NCI-H82 treated with DMSO at 0.1 percent for 48 hours (cell line): ENCODE measurements around the gene DSCAM.

Experiments used
- DNase-seq: peaks from one replicate; lab custom pipeline; 2025; ENCODE audit not compliant: unreplicated experiment; lab: John Stamatoyannopoulos, UW

Gene DSCAM

DNA sequence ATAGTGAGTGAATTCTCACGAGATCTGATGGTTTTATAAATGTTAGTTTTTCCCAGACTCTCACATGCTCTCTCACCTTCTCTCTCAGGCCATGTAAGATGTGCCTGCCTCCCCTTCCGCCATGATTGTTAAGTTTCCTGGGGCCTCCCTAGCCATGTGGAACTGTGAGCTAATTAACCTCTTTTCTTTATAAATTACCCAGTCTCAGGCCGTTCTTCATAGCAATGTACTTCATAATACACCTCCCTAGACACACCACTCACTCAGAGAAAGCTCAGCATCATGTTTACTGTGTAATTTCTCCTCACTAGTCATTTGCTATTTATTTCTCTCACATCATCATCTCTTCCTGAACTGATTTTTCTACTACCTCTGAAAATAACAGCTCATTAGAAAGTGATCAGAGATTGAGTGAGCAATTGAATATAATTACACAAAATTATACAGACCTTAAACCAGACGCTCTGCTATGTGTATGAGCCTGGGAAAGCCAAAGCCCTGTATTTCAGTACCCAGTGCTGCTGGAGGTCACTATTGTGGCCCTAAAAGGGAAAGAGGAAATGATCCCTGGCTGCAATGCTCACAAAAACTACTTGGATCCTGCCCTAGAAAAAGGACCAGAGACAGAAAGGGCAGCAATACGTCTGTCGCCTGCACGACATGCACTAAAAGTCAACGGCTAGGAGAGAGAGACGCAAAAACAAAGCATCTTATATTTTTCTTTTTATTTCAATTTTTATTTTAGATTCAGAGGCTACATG, 284.5 kb downstream of the DSCAM start:
- DNase-seq, result no peak

DNA sequence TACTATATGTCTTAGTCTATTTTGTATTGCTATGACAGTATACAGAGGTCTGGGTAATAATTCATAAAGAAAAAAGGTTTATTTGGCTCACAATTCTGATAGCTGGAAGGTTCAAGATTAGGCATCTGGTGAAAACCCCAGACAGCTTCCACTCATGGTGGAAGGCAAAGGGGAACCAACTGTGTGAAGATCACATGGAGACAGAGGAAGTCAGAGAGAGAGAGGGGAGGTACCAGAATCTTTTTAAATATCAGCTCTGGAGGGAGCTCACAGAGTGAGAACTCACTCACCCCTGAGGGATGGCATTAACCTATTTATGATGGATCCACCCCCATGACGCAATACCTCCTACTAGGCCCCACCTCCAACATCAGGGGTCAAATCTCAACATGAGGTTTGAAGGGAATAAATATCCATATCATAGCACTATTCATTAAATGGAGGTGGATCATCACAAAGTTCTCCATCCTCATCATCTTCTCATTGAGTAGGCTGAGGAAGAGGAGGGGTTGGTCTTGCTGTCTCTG, 290.5 kb downstream of the DSCAM start:
- no peak for DNase-seq

DNA sequence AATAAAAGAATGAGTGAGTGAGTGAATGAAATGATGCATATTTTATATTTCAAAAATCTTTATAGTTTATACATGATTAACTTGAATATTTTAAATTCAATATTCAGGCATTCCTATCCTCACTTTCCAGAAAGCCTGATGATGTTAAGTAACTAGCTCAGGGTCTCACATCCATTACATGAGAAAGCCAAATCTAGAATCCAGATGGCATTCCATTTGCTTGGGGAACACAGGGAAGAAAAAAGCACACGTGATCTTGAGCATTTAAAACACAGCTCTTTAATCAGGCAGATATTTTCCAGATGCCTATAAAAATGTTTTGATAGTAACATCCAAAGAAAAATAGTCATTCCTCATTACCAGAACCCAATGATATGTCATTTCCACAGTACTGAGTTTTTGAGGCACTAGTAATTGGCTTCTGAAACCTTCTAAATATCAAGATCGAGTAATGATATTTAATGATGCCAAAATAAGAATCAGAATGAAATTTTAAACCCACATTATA, 291.9 kb downstream of the DSCAM start:
- DNase-seq, result no peak

DNA sequence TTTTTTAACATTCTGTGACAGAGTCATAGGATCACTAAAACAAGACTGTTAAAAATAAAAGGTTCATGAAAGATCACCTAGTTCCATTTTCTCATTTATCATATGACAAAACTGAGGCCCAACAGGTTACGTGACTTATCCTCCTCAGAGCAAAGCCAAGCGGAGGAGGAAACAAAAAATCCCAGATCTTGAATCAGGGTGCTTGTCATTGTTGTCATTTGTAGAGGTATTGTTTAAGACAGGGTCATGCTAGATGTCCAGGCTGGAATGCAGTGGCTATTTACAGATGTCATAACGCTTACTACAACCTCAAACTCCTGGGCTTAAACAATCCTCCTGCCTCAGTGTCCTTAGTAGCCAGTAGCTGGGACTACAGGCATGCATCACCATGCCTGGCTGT, 293.2 kb downstream of the DSCAM start:
- no peak for DNase-seq

DNA sequence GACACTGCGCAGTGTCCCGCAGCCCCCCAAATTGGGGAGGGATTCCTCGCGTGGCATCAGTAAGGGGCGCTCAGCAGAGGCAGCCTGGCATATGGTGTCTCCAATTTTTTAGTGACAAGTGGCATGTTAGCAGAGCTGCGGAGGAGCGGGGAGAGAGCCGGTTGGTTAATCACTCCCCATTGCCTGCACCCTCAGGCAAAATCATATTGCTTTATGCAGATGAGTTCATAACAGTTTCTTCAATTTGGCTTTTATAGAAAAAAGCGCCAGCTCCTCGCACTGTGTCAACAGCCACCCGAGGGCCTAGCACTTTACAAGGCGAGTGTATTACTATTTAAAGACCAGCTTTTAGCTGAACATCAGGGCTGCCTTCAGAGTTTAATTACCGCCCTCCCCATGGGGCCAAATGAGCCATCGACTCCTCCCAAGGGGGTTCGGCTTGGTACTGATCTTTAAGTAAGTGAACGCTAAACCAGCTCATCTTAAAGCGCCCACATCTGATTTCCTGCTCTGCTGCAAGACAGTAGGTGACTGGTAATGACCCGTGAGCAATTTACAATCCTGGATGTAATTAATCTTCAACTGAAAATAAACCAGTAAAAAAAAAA, 298.9 kb downstream of the DSCAM start:
- peak; percentile 73 for DNase-seq

DNA sequence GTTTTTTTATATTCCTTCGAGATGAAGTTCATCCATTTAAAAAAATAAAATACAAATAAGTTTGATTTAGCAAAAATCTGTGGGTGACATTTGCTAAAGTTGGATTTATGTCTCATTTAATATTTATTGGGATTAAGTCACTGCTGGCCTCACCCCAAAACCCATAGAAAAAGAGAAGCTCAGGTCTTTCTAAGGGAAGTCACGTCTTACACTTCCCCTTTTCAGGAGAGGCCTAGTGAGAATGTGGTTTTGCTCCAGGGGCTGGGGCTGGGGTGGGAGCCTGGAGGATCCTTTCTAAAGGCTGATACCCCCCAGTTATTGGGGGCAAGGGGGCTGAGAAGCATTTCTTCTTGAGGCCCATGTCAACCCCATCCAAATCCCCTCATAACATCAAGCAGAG, 300.3 kb downstream of the DSCAM start:
- no peak for DNase-seq

DNA sequence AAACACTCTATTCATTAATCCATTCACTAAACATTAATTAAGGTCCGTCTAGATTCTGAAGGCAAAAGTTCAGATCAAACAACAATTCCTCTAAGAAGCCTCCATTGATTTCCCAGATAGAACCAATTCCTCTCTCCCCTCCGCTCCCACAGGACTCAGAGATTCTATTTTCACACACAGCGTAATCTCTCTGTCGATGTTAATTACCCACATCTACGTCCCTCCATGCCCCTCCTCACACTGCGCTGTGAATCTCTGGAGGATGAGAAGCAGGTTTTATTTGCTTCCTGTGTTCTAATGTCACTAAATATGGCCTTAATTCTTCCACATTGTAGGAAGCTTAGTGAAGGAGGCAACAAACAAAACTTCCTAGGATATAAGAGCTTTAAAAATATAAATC, 306.7 kb downstream of the DSCAM start:
- DNase-seq, result no peak

DNA sequence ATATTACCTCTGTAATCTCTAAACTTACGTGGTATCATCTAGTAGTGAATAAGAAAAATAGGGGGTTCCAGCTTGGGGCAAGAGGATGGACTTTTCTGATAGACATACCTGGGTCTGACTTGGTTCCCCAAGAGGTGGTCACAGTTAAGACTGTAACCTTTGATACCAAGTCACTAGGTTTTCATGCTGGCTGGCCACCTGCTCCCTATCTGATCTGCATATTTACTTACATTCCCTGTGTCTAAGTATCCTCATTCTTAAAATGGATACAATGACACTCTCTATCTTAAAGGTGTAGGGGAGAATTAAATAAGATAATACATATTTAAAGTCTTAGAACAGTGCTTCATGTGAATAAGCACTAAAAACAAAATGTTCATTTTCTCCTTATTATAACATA, 312.1 kb downstream of the DSCAM start:
- no peak for DNase-seq

DNA sequence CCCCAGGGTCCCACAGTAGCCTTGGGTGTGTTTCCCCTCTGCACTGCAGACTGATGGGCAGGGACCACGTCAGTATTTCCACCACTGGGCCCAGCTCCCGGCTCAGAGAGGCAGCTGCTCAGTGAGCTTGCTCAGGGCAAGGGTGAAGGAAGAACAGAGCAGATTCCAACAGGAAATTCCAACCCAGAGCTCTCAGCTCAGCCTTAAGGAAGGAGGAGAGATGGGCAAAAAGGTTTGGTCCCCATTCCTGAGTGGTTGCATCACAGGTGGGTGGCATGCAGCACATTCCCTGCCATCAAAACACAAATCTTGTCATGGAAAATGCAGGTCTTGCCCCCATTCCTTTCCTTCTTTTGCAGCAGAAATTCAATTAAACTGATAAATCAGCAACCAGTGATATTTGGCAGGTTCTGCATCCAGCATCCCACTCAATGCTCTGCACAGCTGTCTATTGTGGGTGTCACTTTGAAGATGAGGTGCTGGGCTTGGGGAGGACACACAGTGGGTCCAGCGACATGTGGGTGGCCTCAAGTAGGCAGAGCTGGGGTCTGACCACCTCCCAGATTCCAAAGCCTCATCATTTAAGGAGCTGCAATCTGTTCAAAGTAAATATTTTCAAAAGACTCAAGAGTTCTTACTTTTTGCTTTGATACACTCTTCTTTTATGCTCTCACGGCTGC, 315.4 kb downstream of the DSCAM start:
- DNase-seq, result no peak

DNA sequence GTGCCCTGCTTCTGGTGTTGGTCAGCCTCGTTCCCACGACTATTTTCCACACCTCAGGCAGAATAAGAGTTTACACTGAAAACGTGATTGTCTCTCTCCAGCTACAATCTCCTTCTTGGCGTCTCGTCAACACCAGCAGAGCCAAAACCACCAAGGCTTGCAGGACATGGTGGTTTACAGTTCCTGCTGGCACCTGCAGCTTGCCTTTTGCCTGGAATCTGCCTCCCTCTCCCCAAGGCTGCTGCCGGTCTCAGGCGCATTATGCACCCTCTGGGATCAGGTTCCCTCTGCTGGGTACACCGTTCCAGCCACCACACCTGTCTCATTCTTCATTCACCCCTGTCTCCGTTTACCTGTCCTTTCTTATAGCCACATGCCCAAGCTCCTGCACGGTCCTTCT, 315.9 kb downstream of the DSCAM start:
- no peak for DNase-seq

DNA sequence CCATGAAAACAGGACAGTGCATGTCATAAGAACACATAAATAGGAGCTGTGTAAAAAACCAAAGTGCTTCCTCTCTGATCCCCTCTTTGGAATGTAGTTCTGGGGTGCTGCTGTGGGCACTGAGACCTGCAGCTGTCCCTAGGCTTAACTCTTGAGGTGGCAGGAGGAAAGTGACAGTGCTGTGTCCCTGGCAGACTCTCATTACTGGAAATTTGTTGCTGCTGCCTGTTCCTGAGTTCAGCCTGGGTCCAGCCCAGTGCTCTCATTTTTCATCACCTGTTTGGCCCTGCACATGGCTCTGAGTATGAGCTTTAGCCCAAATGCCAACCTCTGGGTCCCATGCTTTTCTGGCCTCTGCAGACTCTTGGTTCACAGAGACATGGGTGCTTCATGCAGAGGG, 329.3 kb downstream of the DSCAM start:
- DNase-seq, result no peak

DNA sequence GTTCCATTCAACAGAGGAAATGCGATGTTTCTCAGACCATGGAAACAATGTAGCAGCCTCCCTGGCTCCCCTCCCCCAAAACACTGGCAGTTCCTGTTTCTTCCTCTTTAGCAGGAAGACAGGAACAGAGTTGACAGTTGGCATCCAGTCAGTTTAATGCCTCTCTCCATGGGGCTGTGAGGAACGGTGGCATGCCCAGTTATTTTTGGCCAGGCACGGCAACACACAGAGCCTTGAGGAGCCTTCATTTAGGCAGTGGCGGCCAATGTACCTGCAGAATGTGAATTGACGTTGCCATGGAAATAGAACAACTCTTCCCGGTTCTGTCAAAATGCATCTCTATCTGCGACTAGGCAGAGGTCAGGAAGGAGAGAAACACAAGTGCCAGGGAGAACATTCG, 330.6 kb downstream of the DSCAM start:
- DNase-seq, result no peak

DNA sequence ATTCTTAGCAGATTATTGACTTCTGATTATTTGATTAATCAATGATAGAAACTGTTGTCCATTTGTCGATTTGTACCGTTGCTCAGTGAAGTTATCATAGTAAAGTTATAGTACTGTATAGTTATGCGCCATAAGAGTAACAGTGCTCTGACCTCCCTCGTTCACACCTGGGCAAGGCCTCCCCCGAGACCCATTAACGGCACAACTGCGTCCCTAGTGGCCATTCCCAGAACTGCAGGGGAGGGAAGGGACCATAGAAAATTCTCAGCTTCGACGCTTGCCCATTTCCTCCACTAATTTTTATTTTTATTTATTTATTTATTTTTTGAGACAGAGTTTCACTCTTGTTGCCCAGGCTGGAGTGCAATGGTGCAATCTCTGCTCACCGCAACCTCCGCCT, 334.4 kb downstream of the DSCAM start:
- DNase-seq, result no peak

DNA sequence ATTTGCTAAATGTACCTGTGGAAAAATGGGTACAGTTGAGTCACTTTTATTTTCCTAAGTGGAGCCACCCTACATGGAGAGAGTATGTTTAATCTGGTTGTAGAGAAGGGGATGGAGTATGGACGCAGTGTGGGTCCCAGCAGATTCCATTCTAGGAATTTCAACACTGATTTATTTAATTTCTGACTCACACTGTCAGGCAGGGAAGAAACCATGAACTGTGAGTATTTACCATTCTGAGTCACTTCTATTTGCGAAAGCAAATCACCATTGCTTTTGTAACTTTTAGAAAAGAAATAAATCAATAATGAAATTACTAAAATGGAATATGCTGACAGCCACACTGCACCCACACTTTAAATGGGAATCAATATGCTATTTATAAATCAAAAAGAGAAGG, 339.0 kb downstream of the DSCAM start:
- no peak for DNase-seq

DNA sequence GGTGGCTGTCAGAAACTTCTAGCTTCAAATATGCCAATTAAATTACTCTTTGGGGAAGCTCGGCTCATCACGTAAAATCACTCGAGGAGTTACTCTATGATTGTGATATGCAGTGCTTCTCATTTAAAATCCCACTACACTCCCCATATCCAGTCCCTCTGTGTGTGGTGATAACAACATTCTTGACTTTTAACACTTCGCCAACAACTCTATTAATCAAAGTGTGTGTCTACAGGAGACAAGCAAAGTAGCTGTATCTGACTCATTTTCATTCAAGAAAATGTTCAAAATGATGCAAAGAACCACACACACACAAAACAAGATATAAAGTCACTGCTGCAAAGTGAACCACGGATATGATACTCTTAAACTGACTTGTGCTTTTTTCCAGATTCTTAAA, 341.3 kb downstream of the DSCAM start:
- no peak for DNase-seq

DNA sequence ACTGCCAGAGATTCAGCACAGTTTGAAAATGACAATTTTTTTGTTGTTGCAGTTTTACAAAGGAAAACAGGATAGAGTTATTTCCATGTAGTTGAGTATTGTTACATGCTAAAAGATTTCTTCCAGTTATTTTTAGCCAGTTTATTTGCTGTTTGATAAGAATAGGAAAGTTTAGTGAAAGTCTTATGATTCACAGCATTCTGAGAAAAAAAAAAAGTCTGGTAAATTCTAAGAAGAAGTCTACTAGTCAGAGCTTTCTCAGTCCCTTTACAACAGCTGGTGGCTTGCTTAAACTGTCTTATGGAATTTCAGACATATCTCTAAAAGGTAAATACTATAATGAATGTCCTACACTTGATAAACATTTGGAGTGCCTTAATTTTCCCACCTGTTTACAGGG, 341.7 kb downstream of the DSCAM start:
- no peak for DNase-seq

DNA sequence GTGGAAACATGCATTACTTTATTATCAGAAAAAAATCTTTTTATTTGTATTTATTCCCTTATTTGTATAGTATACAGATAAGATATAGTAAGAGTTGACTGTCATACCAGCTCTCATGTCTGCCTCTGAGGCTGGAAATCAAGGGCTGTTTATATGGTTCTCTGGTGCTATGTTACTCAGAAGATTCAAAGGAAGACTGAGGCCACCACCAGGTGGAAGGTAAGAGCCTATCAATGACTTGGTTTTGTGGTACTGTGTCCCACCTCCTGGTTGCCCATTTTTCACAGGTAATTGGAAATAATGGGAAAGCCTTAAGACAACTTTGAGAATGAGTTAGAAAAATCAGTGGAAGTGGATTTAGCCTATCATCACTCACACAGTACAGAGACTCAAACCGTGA, 342.1 kb downstream of the DSCAM start:
- DNase-seq, result no peak

DNA sequence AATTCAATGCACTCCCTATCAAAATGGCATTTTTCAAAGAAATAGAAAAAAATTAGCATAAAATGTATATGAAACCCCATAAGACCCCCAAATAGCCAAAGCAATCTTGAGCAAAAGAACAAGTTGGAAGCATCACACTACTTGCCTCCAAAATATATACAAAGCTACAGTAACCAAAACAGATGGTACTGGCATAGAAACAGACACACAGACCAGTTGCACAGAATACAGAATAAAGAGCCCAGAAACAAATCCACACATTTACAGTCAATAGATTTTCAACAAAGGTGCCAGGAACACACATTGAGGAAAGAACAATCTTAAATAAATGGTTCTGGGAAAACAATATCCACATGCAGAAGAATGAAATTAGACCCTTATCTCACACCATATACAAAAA, 350.8 kb downstream of the DSCAM start:
- DNase-seq, result no peak

DNA sequence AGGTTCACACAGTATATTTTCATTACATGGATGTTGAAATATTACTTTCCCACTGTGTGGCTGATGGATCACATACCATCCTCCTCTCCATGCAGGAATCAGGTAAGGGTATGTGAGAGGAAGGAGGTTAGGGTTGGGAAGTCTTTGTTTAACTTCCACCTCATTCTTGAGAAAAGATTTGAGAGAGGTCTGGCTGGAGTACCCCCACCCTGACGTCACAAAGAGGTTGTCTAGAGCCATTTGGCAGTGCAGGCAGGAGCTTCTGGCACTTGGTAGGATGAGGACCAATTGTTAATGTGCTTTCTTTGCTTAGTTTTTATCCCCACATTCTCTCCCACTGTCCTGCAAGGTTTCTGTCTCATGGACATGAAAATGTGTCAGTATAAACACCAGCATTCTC, 356.6 kb downstream of the DSCAM start:
- DNase-seq, result no peak

DNA sequence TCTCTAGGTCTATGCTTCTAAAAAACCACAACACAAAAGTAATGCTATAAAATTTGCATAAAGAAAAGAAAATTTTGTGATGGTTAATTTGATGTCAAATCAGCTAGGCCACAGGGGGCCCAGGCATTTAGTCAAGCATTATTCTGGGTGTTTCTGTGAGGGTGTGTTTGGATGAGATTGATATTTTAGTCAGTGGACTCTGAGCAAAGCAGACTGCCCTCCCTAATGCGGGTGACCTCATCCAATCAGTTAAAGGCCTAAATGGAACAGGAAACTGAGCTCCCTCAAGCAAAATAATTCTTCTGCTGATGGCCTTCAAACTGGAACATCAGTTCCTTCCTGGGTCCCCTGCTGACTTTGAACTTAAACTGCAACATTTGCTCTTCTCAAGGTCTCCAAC, 358.0 kb downstream of the DSCAM start:
- DNase-seq, result no peak

DNA sequence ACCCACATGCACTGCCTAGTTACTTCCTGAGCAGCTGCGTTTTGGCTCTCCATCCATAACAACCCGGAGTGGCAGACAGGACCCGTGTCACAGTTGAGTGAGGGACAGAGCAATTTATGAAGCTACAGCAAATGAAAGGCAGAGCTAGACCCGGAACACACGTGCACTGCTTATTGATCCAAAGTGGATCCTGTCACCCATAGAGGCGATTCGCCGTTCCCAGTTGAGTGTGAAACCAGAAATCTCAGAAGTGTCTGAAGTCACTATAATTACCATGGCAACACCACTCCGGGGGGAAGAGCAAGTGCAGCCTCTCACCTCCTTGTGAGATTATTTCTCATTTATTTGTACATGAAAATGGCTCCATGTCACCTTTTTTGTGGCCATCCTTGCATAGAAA, 365.2 kb downstream of the DSCAM start:
- DNase-seq, result no peak

DNA sequence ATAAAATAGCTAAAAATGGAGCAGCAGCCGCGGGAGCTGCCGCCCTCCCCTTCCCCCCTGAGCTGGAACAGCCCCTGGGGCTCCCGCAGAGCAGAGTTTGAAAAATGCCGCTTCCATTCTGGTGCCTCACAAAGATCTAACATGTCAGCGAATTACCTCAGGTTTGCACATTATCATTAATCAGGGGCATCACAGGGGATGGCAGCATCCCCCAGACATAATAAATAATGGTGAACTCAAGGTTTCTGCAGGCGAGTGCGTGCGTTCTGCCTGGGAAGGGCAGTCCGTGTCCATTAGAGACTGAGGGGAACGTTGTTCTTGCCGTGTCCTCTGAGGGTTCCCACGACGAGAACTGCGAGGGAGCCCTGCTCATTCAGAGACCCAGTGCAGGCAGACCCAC, 372.4 kb downstream of the DSCAM start:
- DNase-seq, result no peak
